K562 (cell line): ENCODE results near the gene SUSD3. TPM values are rescaled to one million over a fixed set of nuclear protein-coding genes. Genes with fewer than 3 reads are reported as not detected.

Source experiments
- ATAC-seq: fragments of 200-7000 bp; cut with Tn5 transposase; 3 replicates; pipeline ENCODE4 v1.9.1; 2020; ENCODE audit warnings: moderate library complexity
- BruUV-seq: library from RNA; stranded (reverse); fragments of 400-500 nt; replicated peaks from 2 replicates; lab custom pipeline; 2021; lab: Mats Ljungman, UMichigan
- CTCF ChIA-PET: fragments of 300-600 bp; formaldehyde crosslinking; extraction: SDS; loops from one replicate; lab custom pipeline; 2021; ENCODE audit warnings: low intra/inter-chr PET ratio; lab: Yijun Ruan, JAX
- POLR2A ChIA-PET: fragments of 300-600, 350-650 bp; sonication (Branson Sonifier 250); formaldehyde crosslinking; extraction: SDS; loops from one replicate; lab custom pipeline; 2021; ENCODE audit warnings: antibody characterized with exemption, inconsistent platforms; lab: Yijun Ruan, JAX
- DNase-seq, 4 experiments: peaks; one replicate each; pipeline versions ENCODE4 v3.0.0 to v3.0.0-alpha.2; 2011 to 2018; ENCODE audit warnings: low spot score in 3 of 4, mixed read lengths in 3 of 4; ENCODE audit errors: extremely low read depth in 1 of 4
- FAIRE-seq: peaks from 2 replicates; lab custom pipeline; 2011; peaks lifted over from hg19 to GRCh38; lab: Jason Lieb, UNC
- H2AFZ ChIP-seq: 2 replicates; pipeline ENCODE4 v1.6.0; 2011; ENCODE audit warnings: low read depth, low read length, control low read depth, inconsistent platforms
- H3K27ac ChIP-seq: fragments of 200-600 bp; 3 replicates; pipeline ENCODE4 v1.8.0; 2011; ENCODE audit warnings: low read depth, mild to moderate bottlenecking, control low read depth, inconsistent platforms, low read length, moderate library complexity, mixed read lengths; ENCODE audit errors: extremely low read depth
- H3K27me3 ChIP-seq, 2 experiments: fragments of 300-600 bp in 1 of 2; 2 replicates in 1 of 2; 3 replicates in 1 of 2; pipeline versions ENCODE4 v1.6.0 to v1.8.0; 2011; ENCODE audit warnings: inconsistent platforms in 2 of 2, low read length in 2 of 2, mild to moderate bottlenecking in 1 of 2, mixed read lengths in 1 of 2, moderate library complexity in 1 of 2; ENCODE audit not compliant: control insufficient read depth in 2 of 2, insufficient read depth in 2 of 2
- H3K36me3 ChIP-seq: fragments of 300-600 bp; 3 replicates; pipeline ENCODE4 v1.8.0; 2011; ENCODE audit warnings: mild to moderate bottlenecking, low read length, inconsistent platforms; ENCODE audit not compliant: control insufficient read depth, insufficient read depth
- H3K4me1 ChIP-seq, 2 experiments: fragments of 200-600 bp in 1 of 2; replicated peaks in 1 of 2; 2 replicates in 1 of 2; 3 replicates in 1 of 2; pipeline versions ENCODE4 v1.5.1 to v1.8.0; 2011; ENCODE audit warnings: inconsistent platforms in 2 of 2, low read length in 2 of 2, mild to moderate bottlenecking in 1 of 2, mixed read lengths in 1 of 2, moderate library complexity in 1 of 2; ENCODE audit not compliant: control insufficient read depth in 2 of 2, insufficient read depth in 2 of 2
- H3K4me2 ChIP-seq: 2 replicates; pipeline ENCODE4 v1.6.1; 2011; ENCODE audit warnings: low read length, control low read depth, inconsistent platforms, mixed read lengths; ENCODE audit not compliant: insufficient read depth
- H3K4me3 ChIP-seq: fragments of 200-600 bp; sonication (generic), shearing (Covaris generic); 2 replicates; pipeline ENCODE4 v1.5.1; 2016; ENCODE audit warnings: control low read depth, inconsistent platforms
- H3K79me2 ChIP-seq: fragments of 200-600 bp; 3 replicates; pipeline ENCODE4 v1.8.0; 2011; ENCODE audit warnings: low read length, inconsistent platforms; ENCODE audit not compliant: control insufficient read depth, insufficient read depth
- H3K9ac ChIP-seq, 2 experiments: 2 replicates each; pipeline versions ENCODE4 v1.6.0 to v1.6.1; 2011; ENCODE audit warnings: low read depth in 2 of 2, low read length in 2 of 2, control low read depth in 1 of 2, inconsistent platforms in 1 of 2, mild to moderate bottlenecking in 1 of 2, mixed read lengths in 1 of 2; ENCODE audit not compliant: insufficient read depth in 1 of 2
- H3K9me1 ChIP-seq: one replicate; pipeline ENCODE4 v1.6.0; 2011; ENCODE audit warnings: inconsistent platforms, mild to moderate bottlenecking, low read length, moderate library complexity; ENCODE audit not compliant: control insufficient read depth, insufficient read depth
- H3K9me3 ChIP-seq: replicated peaks from 2 replicates; pipeline ENCODE4 v1.5.1; 2011; ENCODE audit warnings: low read depth, low read length, inconsistent platforms; ENCODE audit not compliant: control insufficient read depth, insufficient read depth
- H4K20me1 ChIP-seq: replicated peaks from 2 replicates; pipeline ENCODE4 v1.6.1; 2011; ENCODE audit warnings: low read length, inconsistent platforms, mixed read lengths; ENCODE audit not compliant: control insufficient read depth, insufficient read depth
- ARID1B ChIP-seq: fragments of 450-650 bp; IDR thresholded peaks from 2 replicates; pipeline ENCODE4 v1.6.1; 2016; ENCODE audit warnings: antibody characterized with exemption, mild to moderate bottlenecking, inconsistent platforms
- BCL6 ChIP-seq: fragments of 250-450 bp; sonication (Bioruptor Pico); IDR thresholded peaks from 2 replicates; pipeline ENCODE4 v1.4.0; 2020
- CREM ChIP-seq: IDR thresholded peaks from 2 replicates; pipeline ENCODE4 v1.6.1; 2014; ENCODE audit warnings: antibody characterized with exemption, low read depth
- HMGN3 ChIP-seq: IDR thresholded peaks from 2 replicates; pipeline ENCODE4 v1.6.1; 2011; ENCODE audit warnings: borderline replicate concordance, low read depth, mild to moderate bottlenecking, mixed read lengths, low read length; ENCODE audit not compliant: insufficient read length; ENCODE audit errors: extremely low read depth
- MEIS2 ChIP-seq: fragments of 450-650 bp; IDR thresholded peaks from 2 replicates; pipeline ENCODE4 v1.6.1; 2014; ENCODE audit warnings: mild to moderate bottlenecking; ENCODE audit not compliant: partially characterized antibody
- NR2C1 ChIP-seq, 2 experiments: fragments of 450-650 bp; IDR thresholded peaks; 2 replicates each; pipeline ENCODE4 v1.6.1; 2017; ENCODE audit warnings: mild to moderate bottlenecking in 2 of 2, antibody characterized with exemption in 1 of 2, inconsistent platforms in 1 of 2, missing compliant biosample characterization in 1 of 2, missing genetic modification characterization in 1 of 2
- TAF1 ChIP-seq: IDR thresholded peaks from 2 replicates; pipeline ENCODE4 v1.6.1; 2011; ENCODE audit warnings: mild to moderate bottlenecking, low read length, moderate library complexity; ENCODE audit not compliant: insufficient read depth, control insufficient read depth, severe bottlenecking; ENCODE audit errors: extremely low read depth
- TRIM24 ChIP-seq, 2 experiments: fragments of 450-650 bp; IDR thresholded peaks; 2 replicates each; pipeline ENCODE4 v1.6.1; 2016
- TRIM28 ChIP-seq: fragments of 450-650 bp; IDR thresholded peaks from 2 replicates; pipeline ENCODE4 v1.6.1; 2017
- ZNF175 ChIP-seq: fragments of 200-800 bp; sonication (Bioruptor generic); IDR thresholded peaks from 2 replicates; pipeline ENCODE4 v1.6.1; 2016; ENCODE audit warnings: low read depth, mild to moderate bottlenecking, missing genetic modification characterization, missing compliant biosample characterization
- ZNF24 ChIP-seq: fragments of 450-650 bp; IDR thresholded peaks from 2 replicates; pipeline ENCODE4 v1.6.1; 2016
- ZNF384 ChIP-seq: IDR thresholded peaks from 2 replicates; pipeline ENCODE4 v1.6.1; 2012; ENCODE audit warnings: low read depth, low read length, improper control_type of control experiment
- ZNF436 ChIP-seq: fragments of 250-450, 450-650 bp; sonication (Bioruptor Pico); formaldehyde crosslinking; IDR thresholded peaks from 2 replicates; pipeline ENCODE4 v1.7.0; 2020; ENCODE audit warnings: mild to moderate bottlenecking
- ZNF699 ChIP-seq: fragments of 250-450 bp; sonication (Bioruptor Pico); IDR thresholded peaks from 2 replicates; pipeline ENCODE4 v1.8.0; 2021; ENCODE audit warnings: mild to moderate bottlenecking, moderate library complexity; ENCODE audit not compliant: insufficient replicate concordance
- ZNF780A ChIP-seq: fragments of 250-450 bp; sonication (Bioruptor Pico); IDR thresholded peaks from 2 replicates; pipeline ENCODE4 v1.5.0; 2021; ENCODE audit warnings: mild to moderate bottlenecking
- whole genome bisulfite sequencing: fragments of 100-300 bp; shearing (Covaris generic); methylation state at CpG from one replicate; pipeline ENCODE4 v1.1.6; 2016; ENCODE audit warnings: low coverage, mixed read lengths; ENCODE audit not compliant: insufficient coverage; ENCODE audit errors: missing lambda C conversion rate; 5-methylcytosine and 5-hydroxymethylcytosine counted together
- in situ Hi-C: fragments of 300-500 bp; cut with MboI; formaldehyde crosslinking; loops from 4 replicates; pipeline ENCODE4 v1.15.0; 2018; ENCODE audit warnings: inconsistent platforms, mixed read lengths
- intact Hi-C: fragments of 100-400 bp; cut with micrococcal nuclease; formaldehyde crosslinking; loops from 2 replicates; pipeline ENCODE4 v1.14.2; 2022
- polyA plus RNA-seq, 8 experiments: library from polyadenylated mRNA; depleted of rRNA in 4 of 8; stranded (reverse) in 5 of 8; unstranded in 3 of 8; fragments of >200 nt; fragmentation: Nextera tagmentation in 2 of 8; fragmentation: Illumina TruSeq in 1 of 8; extraction: Ambion mirVana in 2 of 8; extraction: Trizol in 1 of 8; gene quantifications; 2 replicates each; pipeline versions ENCODE4 v1.2.1 to v1.2.3, GENCODE V29; 2011 to 2014; ENCODE audit warnings: inconsistent platforms in 1 of 8, missing spikeins in 1 of 8
- total RNA-seq, 7 experiments: library from RNA; depleted of rRNA in 6 of 7; stranded (reverse); fragments of >200 nt in 6 of 7; fragmentation: Illumina TruSeq in 2 of 7; extraction: Trizol in 2 of 7; gene quantifications; 2 replicates each; pipeline versions ENCODE4 v1.2.1 to v1.2.3, GENCODE V29; 2011 to 2021; ENCODE audit warnings: low replicate concordance in 1 of 7
- TF ChIP-seq, protein P1 (sequence below): fragments of 250-450 bp; sonication (Bioruptor Pico); IDR thresholded peaks from 2 replicates; pipeline ENCODE4 v1.8.0; 2022; ENCODE audit warnings: inconsistent platforms
- TF ChIP-seq, protein P2 (sequence below): fragments of 450-650 bp; conservative IDR thresholded peaks from 2 replicates; pipeline ENCODE4 v1.6.1; 2016; ENCODE audit warnings: missing genetic modification characterization, low read depth, mild to moderate bottlenecking, missing compliant biosample characterization, moderate library complexity
- TF ChIP-seq, protein P3 (sequence below), 2 experiments: fragments of 450-650 bp in 1 of 2; sonication (generic) in 1 of 2; formaldehyde crosslinking in 1 of 2; IDR thresholded peaks in 1 of 2; conservative IDR thresholded peaks in 1 of 2; 2 replicates each; pipeline versions ENCODE4 v1.6.1 to v1.8.1; 2016 to 2023; ENCODE audit warnings: mild to moderate bottlenecking in 2 of 2, moderate library complexity in 2 of 2, inconsistent platforms in 1 of 2, missing genetic modification reagents in 1 of 2

SUSD3 gene
- total and polyA plus RNA-seq, 9 of the 15 experiments (the other 6 are each of a cell fraction or from before 2014, with no cell fraction given) = 1.3 to 21.7 (median 11.4) TPM

DNA sequence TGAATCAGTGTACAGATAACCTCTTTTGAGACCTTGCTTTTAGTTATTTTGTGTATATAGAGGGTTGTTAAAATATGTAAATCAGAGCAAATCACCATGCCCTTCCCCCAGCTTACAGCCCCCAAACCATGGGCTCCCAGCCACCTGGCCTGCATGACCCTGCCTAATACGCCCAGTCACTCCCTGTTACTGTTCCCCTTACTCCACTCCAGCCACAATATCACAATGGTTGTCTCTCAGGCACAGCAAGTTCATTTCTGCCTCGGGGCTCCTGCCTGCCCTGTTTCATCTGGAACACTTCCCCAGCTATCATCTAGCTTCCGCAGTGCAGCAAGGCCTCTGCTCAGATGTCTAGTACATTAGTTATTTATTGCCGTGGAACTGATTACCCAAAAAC, 32.6 kb downstream of the SUSD3 start (continued):
- TF ChIP-seq ZNF436 (CRISPR knock-in tag) (no peak), CREM (no peak), HMGN3 (no peak), ZNF384 (no peak), NR2C1 (IDR thresholded peaks at IDR 0.05) (no peak), NR2C1 (tag; IDR thresholded peaks at IDR 0.05) (no peak), TAF1 (no peak)
- TF ChIP-seq, protein P1, sequence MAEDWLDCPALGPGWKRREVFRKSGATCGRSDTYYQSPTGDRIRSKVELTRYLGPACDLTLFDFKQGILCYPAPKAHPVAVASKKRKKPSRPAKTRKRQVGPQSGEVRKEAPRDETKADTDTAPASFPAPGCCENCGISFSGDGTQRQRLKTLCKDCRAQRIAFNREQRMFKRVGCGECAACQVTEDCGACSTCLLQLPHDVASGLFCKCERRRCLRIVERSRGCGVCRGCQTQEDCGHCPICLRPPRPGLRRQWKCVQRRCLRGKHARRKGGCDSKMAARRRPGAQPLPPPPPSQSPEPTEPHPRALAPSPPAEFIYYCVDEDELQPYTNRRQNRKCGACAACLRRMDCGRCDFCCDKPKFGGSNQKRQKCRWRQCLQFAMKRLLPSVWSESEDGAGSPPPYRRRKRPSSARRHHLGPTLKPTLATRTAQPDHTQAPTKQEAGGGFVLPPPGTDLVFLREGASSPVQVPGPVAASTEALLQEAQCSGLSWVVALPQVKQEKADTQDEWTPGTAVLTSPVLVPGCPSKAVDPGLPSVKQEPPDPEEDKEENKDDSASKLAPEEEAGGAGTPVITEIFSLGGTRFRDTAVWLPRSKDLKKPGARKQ = no peak

DNA sequence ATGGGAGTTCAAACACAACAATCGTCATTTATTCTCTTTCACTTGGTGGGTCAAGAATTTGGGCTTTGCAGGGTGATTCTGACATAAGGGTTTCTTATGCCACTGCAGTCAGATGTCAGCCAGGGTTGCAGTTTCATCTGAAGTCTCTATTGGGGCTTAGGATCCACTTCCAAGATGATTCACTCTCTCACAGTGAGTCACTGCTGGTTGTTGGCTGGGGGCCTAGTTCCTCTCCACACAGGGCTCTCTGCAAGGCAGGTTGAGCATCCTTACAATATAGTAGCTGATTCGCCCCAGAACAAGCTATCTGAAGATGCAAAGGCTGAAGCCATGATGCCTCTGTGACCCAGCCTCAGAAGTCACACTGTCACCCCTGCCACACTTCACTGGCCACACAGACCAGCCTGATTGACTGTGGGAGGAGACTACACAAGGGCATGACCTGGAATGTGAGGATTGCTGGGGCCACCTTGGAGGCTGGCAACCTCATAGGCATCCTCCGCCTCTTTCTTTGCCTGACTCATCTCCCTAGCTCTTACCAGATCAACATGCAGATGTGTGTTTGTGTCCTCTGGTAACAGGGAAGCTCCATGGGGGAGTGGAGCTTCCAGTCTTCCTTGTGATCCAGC, 33.1 kb downstream of the SUSD3 start:
- ATAC-seq (no peak), DNase-seq (peak in 1 of 4 experiments; percentile 50), FAIRE-seq (peak; percentile 74)
- in situ Hi-C loops (no loop called here), intact Hi-C loops (no loop called here)
- H3K36me3 ChIP-seq = no peaks in the 10 kb centered on the region
- H3K4me3 ChIP-seq = no peak overlapping the region
- no peak overlapping the region for H3K4me2 ChIP-seq
- ChIA-PET CTCF (no interaction called here), POLR2A (interaction anchor here (0.6 to 1.4 kb wide), 3 partner anchors 13 to 720 kb away, joined by 3 read pairs; no protein-coding TSS in a partner anchor)
- no peaks in the 10 kb centered on the region for H4K20me1 ChIP-seq
- H3K27me3 ChIP-seq = no peaks in the 10 kb centered on the region
- 43% methylated on average over 3 of the region's 3 CpGs for WGBS
- H3K79me2 ChIP-seq = no peaks in the 10 kb centered on the region; the same call in 2 of the 3 replicates
- no peak overlapping the region for H3K9ac ChIP-seq
- no peaks in the 10 kb centered on the region for H3K9me1 ChIP-seq
- no peak overlapping the region for H2AFZ ChIP-seq
- peaks cover 27 to 31% of the 10 kb centered on the region in 2 experiments for H3K4me1 ChIP-seq
- H3K27ac ChIP-seq = no peak overlapping the region
- H3K9me3 ChIP-seq = no peaks in the 10 kb centered on the region; the same call in 1 of the 2 replicates
- BruUV-seq = no TSS peak
- TF ChIP-seq, protein P2, sequence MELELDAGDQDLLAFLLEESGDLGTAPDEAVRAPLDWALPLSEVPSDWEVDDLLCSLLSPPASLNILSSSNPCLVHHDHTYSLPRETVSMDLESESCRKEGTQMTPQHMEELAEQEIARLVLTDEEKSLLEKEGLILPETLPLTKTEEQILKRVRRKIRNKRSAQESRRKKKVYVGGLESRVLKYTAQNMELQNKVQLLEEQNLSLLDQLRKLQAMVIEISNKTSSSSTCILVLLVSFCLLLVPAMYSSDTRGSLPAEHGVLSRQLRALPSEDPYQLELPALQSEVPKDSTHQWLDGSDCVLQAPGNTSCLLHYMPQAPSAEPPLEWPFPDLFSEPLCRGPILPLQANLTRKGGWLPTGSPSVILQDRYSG = no peak
- TF ChIP-seq TRIM28 (peak; percentile 60; the same call in 1 of the 2 replicates), ARID1B (peak; percentile 45), MEIS2 (no peak), ZNF175 (no peak), TRIM24 (IDR thresholded peaks at IDR 0.05) (peak; percentile 35 to 38; a peak in 2 of 4 replicates), ZNF699 (no peak), ZNF24 (no peak), BCL6 (CRISPR knock-in tag) (no peak), TAF1 (no peak), ZNF780A (CRISPR knock-in tag) (no peak)
- TF ChIP-seq, protein P3, sequence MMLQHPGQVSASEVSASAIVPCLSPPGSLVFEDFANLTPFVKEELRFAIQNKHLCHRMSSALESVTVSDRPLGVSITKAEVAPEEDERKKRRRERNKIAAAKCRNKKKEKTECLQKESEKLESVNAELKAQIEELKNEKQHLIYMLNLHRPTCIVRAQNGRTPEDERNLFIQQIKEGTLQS (IDR thresholded peaks at IDR 0.05) = peak; percentile 84
- TF ChIP-seq, protein P3 (CRISPR knock-in tag; conservative IDR thresholded peaks at IDR 0.05) = no peak
